ENCODE data around the gene PACRG. TPM values are rescaled to one million over a fixed set of nuclear protein-coding genes. Genes with fewer than 3 reads are reported as not detected.

PACRG gene
- total and polyA plus RNA-seq, 2 of the 8 experiments (the other 6 are each of a cell fraction or from before 2014, with no cell fraction given), result 0.44 to 0.54 TPM

DNA sequence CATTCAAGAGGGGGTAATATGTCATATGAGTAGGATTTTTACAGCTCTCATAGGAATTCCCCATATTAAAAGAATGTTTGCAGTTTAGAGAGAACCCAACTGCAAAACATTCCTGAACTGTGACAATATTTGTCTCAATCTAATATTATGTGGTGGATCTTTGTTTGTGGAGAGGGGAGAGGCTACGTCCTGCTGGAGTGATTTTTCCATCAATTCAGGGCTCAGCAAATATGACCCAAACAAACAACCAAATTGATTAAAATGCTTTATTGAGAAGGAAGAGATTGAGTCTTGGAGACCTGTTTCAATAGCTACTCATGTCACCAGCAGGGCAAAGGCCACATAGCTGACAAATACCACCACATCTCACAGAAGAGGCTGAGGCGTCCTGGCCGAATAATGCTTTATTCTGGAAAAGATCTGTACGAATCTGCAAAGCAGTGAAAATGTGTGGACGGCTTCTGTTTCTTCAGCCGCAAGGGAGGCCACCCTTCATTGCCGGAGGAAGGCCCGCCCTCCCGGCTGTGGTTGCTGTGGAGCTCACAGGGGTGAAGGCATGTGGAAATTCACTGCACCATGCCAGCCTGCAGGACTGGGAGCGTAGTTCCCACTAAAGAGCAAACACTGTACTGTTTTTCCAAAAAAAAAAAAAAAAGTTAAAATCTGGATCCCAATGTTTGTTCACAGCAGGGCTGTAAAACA, 597.1 kb downstream of the PACRG start:
- no peak for DNase-seq (ENCODE audit: low read depth in 1 of 2, low spot score in 2 of 2)
- CTCF ChIA-PET (ENCODE audit: partially characterized antibody), result interaction anchor here (0.7 kb wide), 1 partner anchor 634 kb away, joined by 5 read pairs; no protein-coding TSS in a partner anchor
- no peaks in the 10 kb centered on the region for H3K79me2 ChIP-seq (ENCODE audit: control insufficient read depth in 1 of 2, insufficient read depth in 2 of 2, low read length in 2 of 2)
- no peak overlapping the region for H2AK5ac ChIP-seq (ENCODE audit: low read depth, low read length)
- no peaks in the 10 kb centered on the region for H4K20me1 ChIP-seq (replicated peaks in 1 of 2; ENCODE audit: control insufficient read depth in 1 of 2, insufficient read depth in 2 of 2, low read length in 2 of 2)
- 76% methylated on average over 10 of the region's 10 CpGs; no CpG with 5 or more reads in 1 of the 2 experiments for WGBS, 2 experiments (ENCODE audit: extremely low coverage in 1 of 2, insufficient coverage in 1 of 2, insufficient read length in 1 of 2, insufficient replicate concordance in 2 of 2, low coverage in 1 of 2, low lambda C conversion rate in 2 of 2, missing lambda C conversion rate in 1 of 2)
- no peak overlapping the region for H2BK5ac ChIP-seq (ENCODE audit: low read depth, low read length)
- H4K8ac ChIP-seq (ENCODE audit: extremely low read depth, insufficient read depth, low read length), result no peak overlapping the region; the same call in 1 of the 2 replicates
- no peak overlapping the region for H3K18ac ChIP-seq (ENCODE audit: extremely low read depth, low read length)
- H3K14ac ChIP-seq (ENCODE audit: insufficient read length), result no peak overlapping the region
- no peak overlapping the region for H3K4me3 ChIP-seq (ENCODE audit: extremely low read depth in 1 of 4, insufficient read depth in 2 of 4, low read depth in 3 of 4, low read length in 4 of 4)
- TF ChIP-seq POLR2A (IDR thresholded peaks at IDR 0.05; ENCODE audit: control extremely low read depth in 1 of 2, low read depth in 2 of 2, low read length in 2 of 2) (no peak), BRCA1 (IDR thresholded peaks at IDR 0.05; ENCODE audit: low read depth, low read length) (no peak), SUZ12 (IDR thresholded peaks at IDR 0.05; ENCODE audit: low read length) (no peak), EP300 (IDR thresholded peaks at IDR 0.05; ENCODE audit: borderline replicate concordance in 1 of 2, low read depth in 2 of 2, low read length in 2 of 2) (no peak), GTF2F1 (IDR thresholded peaks at IDR 0.05; ENCODE audit: borderline replicate concordance, low read depth, low read length) (no peak), TBP (IDR thresholded peaks at IDR 0.05; ENCODE audit: low read depth, low read length) (no peak), SIRT6 (IDR thresholded peaks at IDR 0.05; ENCODE audit: low read length) (no peak), SIX5 (IDR thresholded peaks at IDR 0.05; ENCODE audit: low read depth, low read length) (no peak)
- no peak for FAIRE-seq
- no peak overlapping the region for H4K5ac ChIP-seq (ENCODE audit: insufficient read length, low read depth, low read length)
- no peak overlapping the region for H2BK15ac ChIP-seq (ENCODE audit: low read length)
- no peaks in the 10 kb centered on the region for H3K23me2 ChIP-seq (ENCODE audit: low read depth, low read length)
- no peaks in the 10 kb centered on the region for H3K36me3 ChIP-seq (ENCODE audit: control insufficient read depth in 2 of 4, insufficient read depth in 4 of 4, low read length in 3 of 4)
- no peak overlapping the region for H3K23ac ChIP-seq (ENCODE audit: insufficient read length)
- H3K9me3 ChIP-seq (ENCODE audit: insufficient read depth in 2 of 2, low read depth in 1 of 2, low read length in 1 of 2), result peaks cover 0 to 6% of the 10 kb centered on the region in 2 experiments; a peak in 1 of 4 replicates
- no peak overlapping the region for H3K56ac ChIP-seq (replicated peaks; ENCODE audit: insufficient read length, low read depth, low read length)
- H3K4ac ChIP-seq (replicated peaks; ENCODE audit: insufficient read length, low read depth, low read length), result no peak overlapping the region
- no peak overlapping the region for H4K91ac ChIP-seq (replicated peaks; ENCODE audit: insufficient read length, low read length)
- no peak overlapping the region for H2BK20ac ChIP-seq (ENCODE audit: low read length)
- no peak overlapping the region for H2BK12ac ChIP-seq (ENCODE audit: low read depth, low read length)
- no peaks in the 10 kb centered on the region for H3K79me1 ChIP-seq (ENCODE audit: low read depth, low read length)
- H3K4me1 ChIP-seq (replicated peaks in 1 of 4; ENCODE audit: control insufficient read depth in 3 of 4, insufficient read depth in 4 of 4, low read length in 3 of 4), result no peaks in the 10 kb centered on the region; a peak in 2 of 7 replicates
- H3K27me3 ChIP-seq (replicated peaks in 1 of 4; ENCODE audit: control insufficient read depth in 3 of 4, extremely low read depth in 1 of 4, insufficient read depth in 3 of 4, low read length in 3 of 4), result no peaks in the 10 kb centered on the region
- H3K9ac ChIP-seq (replicated peaks in 1 of 4; ENCODE audit: extremely low read depth in 1 of 4, low read depth in 3 of 4, low read length in 3 of 4), result no peak overlapping the region
- H2BK120ac ChIP-seq (replicated peaks; ENCODE audit: low read depth, low read length), result no peak overlapping the region
- H2AFZ ChIP-seq (ENCODE audit: low read length), result 0 out of 2 replicates have a peak overlapping the region, but pooled peaks have one; percentile 17
- H3K4me2 ChIP-seq (ENCODE audit: insufficient read depth in 1 of 2, low read depth in 2 of 2, low read length in 2 of 2), result no peak overlapping the region
- POLR2A ChIA-PET (ENCODE audit: partially characterized antibody), result no interaction called here
- no peak overlapping the region for H3K27ac ChIP-seq (ENCODE audit: low read depth, low read length)
